ENCODE measurements around the gene VMP1. TPM values are rescaled to one million over a fixed set of nuclear protein-coding genes. Genes with fewer than 3 reads are reported as not detected.

Gene VMP1
- total and polyA plus RNA-seq, 2 of the 4 experiments (the other 2 are of a cell fraction) = 89.8 to 197 TPM

- Histone ChIP-seq H2BK120ac (ENCODE audit: low read depth, low read length) (no peak overlapping the region), H3K79me1 (ENCODE audit: low read depth in 1 of 2, low read length in 2 of 2) (peaks cover 30 to 58% of the 10 kb centered on the region in 2 experiments), H4K20me1 (ENCODE audit: insufficient read depth, low read length) (peaks cover 36% of the 10 kb centered on the region), H3K27ac (ENCODE audit: insufficient read depth, low read length) (no peak overlapping the region), H3K9me3 (ENCODE audit: control insufficient read depth, insufficient read depth, low read length) (no peaks in the 10 kb centered on the region), H3K36me3 (ENCODE audit: control insufficient read depth, insufficient read depth, low read length) (peaks cover 51% of the 10 kb centered on the region), H2BK20ac (ENCODE audit: low read depth, low read length) (no peak overlapping the region), H3K18ac (ENCODE audit: low read depth, low read length) (no peak overlapping the region), H3K9ac (ENCODE audit: low read depth, low read length) (no peak overlapping the region), H3K14ac (replicated peaks; ENCODE audit: low read depth, low read length) (no peak overlapping the region), H2AK9ac (replicated peaks; ENCODE audit: low read depth, low read length, poor library complexity) (no peak overlapping the region), H3K56ac (ENCODE audit: extremely low read depth, insufficient read depth, low read length) (no peak overlapping the region), H3K4ac (ENCODE audit: low read depth, low read length) (no peak overlapping the region), H4K5ac (ENCODE audit: low read depth, low read length) (no peak overlapping the region), H2AFZ (replicated peaks; ENCODE audit: low read length, poor library complexity) (no peak overlapping the region), H2BK15ac (ENCODE audit: low read depth, low read length) (no peak overlapping the region), H3K4me3 (ENCODE audit: insufficient read depth, low read depth, low read length) (no peak overlapping the region), H4K8ac (ENCODE audit: low read depth in 2 of 2, low read length in 2 of 2) (no peak overlapping the region), H3K27me3 (ENCODE audit: control insufficient read depth, insufficient read depth, low read length) (no peaks in the 10 kb centered on the region), H3K9me1 (ENCODE audit: insufficient read depth, low read length) (peaks cover 6% of the 10 kb centered on the region; the same call in 1 of the 2 replicates), H3K4me1 (ENCODE audit: control insufficient read depth, insufficient read depth, low read length) (no peaks in the 10 kb centered on the region; the same call in 1 of the 2 replicates), H2BK5ac (ENCODE audit: low read depth, low read length, poor library complexity, severe bottlenecking) (no peak overlapping the region), H3K4me2 (ENCODE audit: low read depth, low read length) (no peak overlapping the region), H3K23ac (ENCODE audit: low read depth, low read length) (no peak overlapping the region), H4K91ac (ENCODE audit: insufficient read depth, low read depth, low read length) (no peak overlapping the region), H2AK5ac (ENCODE audit: low read depth, low read length) (no peak overlapping the region)
- ATAC-seq (ENCODE audit: low read depth) (no peak), DNase-seq (no peak)
- intact Hi-C loops (cut with micrococcal nuclease) = no loop called here
- POLR2A ChIA-PET (ENCODE audit: unreplicated experiment) = no interaction called here
- no TSS peak for BruUV-seq (replicated peaks)
- CTCF ChIA-PET = no interaction called here
- in situ Hi-C loops (cut with MboI; ENCODE audit: low sequenced_read_pairs) = no loop called here
- dilution Hi-C loops (cut with HindIII; ENCODE audit: low sequenced_read_pairs, unreplicated experiment) = no loop called here
- WGBS, 2 experiments (ENCODE audit: extremely low coverage in 2 of 2, insufficient read length in 1 of 2) = no CpG with 5 or more reads among the region's 7 CpGs
- TF ChIP-seq MAZ (IDR thresholded peaks at IDR 0.05; ENCODE audit: borderline replicate concordance, low read depth, low read length) (no peak), RAD21 (IDR thresholded peaks at IDR 0.05; ENCODE audit: low read length) (no peak), USF2 (IDR thresholded peaks at IDR 0.05; ENCODE audit: low read depth, low read length) (no peak), RFX5 (IDR thresholded peaks at IDR 0.05; ENCODE audit: low read depth, low read length) (no peak), MAFK (IDR thresholded peaks at IDR 0.05; ENCODE audit: low read depth, low read length) (no peak), RCOR1 (IDR thresholded peaks at IDR 0.05; ENCODE audit: insufficient replicate concordance, low read length) (no peak), CTCF (conservative IDR thresholded peaks at IDR 0.05; ENCODE audit: low read depth, low read length) (no peak), CHD1 (IDR thresholded peaks at IDR 0.05; ENCODE audit: low read depth, low read length) (no peak), FOS (IDR thresholded peaks at IDR 0.05; ENCODE audit: low read depth, low read length) (no peak), POLR2A (IDR thresholded peaks at IDR 0.05; ENCODE audit: low read depth, low read length) (no peak)
Observed at GRCh38 chr17:59693582-59693981, 13.9 kb upstream of the VMP1 start.

All from IMR-90 (cell line).